SK-N-SH (cell line): ENCODE results near the gene EID3. TPM values are rescaled to one million over a fixed set of nuclear protein-coding genes. Genes with fewer than 3 reads are reported as not detected.

Experiments used
- CTCF ChIA-PET: fragments of 300-600, 350-600 bp; formaldehyde crosslinking; extraction: SDS; loops from one replicate; lab custom pipeline; 2021; lab: Yijun Ruan, JAX
- POLR2A ChIA-PET: fragments of 350-600 bp; sonication (Branson Sonifier 250); formaldehyde crosslinking; extraction: SDS; loops from one replicate; lab custom pipeline; 2020; ENCODE audit warnings: antibody characterized with exemption, inconsistent platforms; lab: Yijun Ruan, JAX
- DNase-seq: peaks from one replicate; pipeline ENCODE4 v3.0.0; 2012
- H2AFZ ChIP-seq: fragments of 200-600 bp; sonication (generic); 2 replicates; pipeline ENCODE4 v1.8.1; 2016; ENCODE audit warnings: antibody characterized with exemption, mild to moderate bottlenecking, low read depth
- H3F3A ChIP-seq: fragments of 200-600 bp; sonication (generic); replicated peaks from 2 replicates; pipeline ENCODE3; 2016; ENCODE audit warnings: antibody characterized with exemption, mild to moderate bottlenecking; ENCODE audit not compliant: insufficient read depth
- H3K27ac ChIP-seq, 2 experiments: fragments of 200-500 bp in 1 of 2; fragments of 200-600 bp in 1 of 2; sonication (Bioruptor generic) in 1 of 2; sonication (generic), shearing (Covaris generic) in 1 of 2; 2 replicates each; pipeline versions ENCODE4 v1.5.1 to v1.6.1; 2014 to 2016; ENCODE audit warnings: low read depth in 2 of 2, inconsistent platforms in 1 of 2, low read length in 1 of 2, mild to moderate bottlenecking in 1 of 2, mixed read lengths in 1 of 2
- H3K27me3 ChIP-seq: fragments of 200-600 bp; sonication (generic), shearing (Covaris generic); 2 replicates; pipeline ENCODE4 v1.6.1; 2016; ENCODE audit warnings: mixed run types; ENCODE audit not compliant: insufficient read depth
- H3K36me3 ChIP-seq, 2 experiments: fragments of 200-500 bp in 1 of 2; fragments of 200-600 bp in 1 of 2; sonication (Bioruptor generic) in 1 of 2; sonication (generic) in 1 of 2; replicated peaks in 1 of 2; 2 replicates each; pipeline versions ENCODE3 to v1.5.1; 2014 to 2016; ENCODE audit warnings: low read length in 1 of 2, mild to moderate bottlenecking in 1 of 2; ENCODE audit not compliant: insufficient read depth in 2 of 2, control insufficient read depth in 1 of 2
- H3K4me1 ChIP-seq, 2 experiments: fragments of 200-500 bp in 1 of 2; fragments of 200-600 bp in 1 of 2; sonication (Bioruptor generic) in 1 of 2; sonication (generic), shearing (Covaris generic) in 1 of 2; 2 replicates each; pipeline versions ENCODE4 v1.5.1 to v1.6.1; 2014 to 2016; ENCODE audit warnings: low read depth in 1 of 2, low read length in 1 of 2, mixed run types in 1 of 2; ENCODE audit not compliant: insufficient read depth in 2 of 2, control insufficient read depth in 1 of 2
- H3K4me2 ChIP-seq: fragments of 200-600 bp; sonication (generic), shearing (Covaris generic); 2 replicates; pipeline ENCODE4 v1.6.1; 2017; ENCODE audit warnings: mixed run types
- H3K4me3 ChIP-seq, 2 experiments: fragments of 200-500 bp in 1 of 2; fragments of 200-600 bp in 1 of 2; sonication (Bioruptor generic) in 1 of 2; sonication (generic), shearing (Covaris generic) in 1 of 2; 2 replicates each; pipeline versions ENCODE4 v1.5.1 to v1.8.1; 2014 to 2016; ENCODE audit warnings: low read depth in 2 of 2, inconsistent platforms in 1 of 2, low read length in 1 of 2, mild to moderate bottlenecking in 1 of 2, mixed read lengths in 1 of 2, moderate library complexity in 1 of 2
- H3K79me2 ChIP-seq: fragments of 200-600 bp; sonication (generic); 2 replicates; pipeline ENCODE4 v1.8.1; 2017; ENCODE audit warnings: mild to moderate bottlenecking; ENCODE audit not compliant: insufficient read depth
- H3K9ac ChIP-seq: fragments of 200-600 bp; sonication (generic); 2 replicates; pipeline ENCODE4 v1.6.1; 2017; ENCODE audit warnings: mixed run types
- H3K9me2 ChIP-seq: fragments of 200-600 bp; sonication (generic); 2 replicates; pipeline ENCODE4 v1.6.1; 2017; ENCODE audit warnings: mixed run types
- H3K9me3 ChIP-seq: fragments of 200-600 bp; sonication (generic); 2 replicates; pipeline ENCODE4 v1.6.1; 2017; ENCODE audit warnings: mixed run types, mild to moderate bottlenecking, moderate library complexity
- H4K20me1 ChIP-seq: fragments of 200-600 bp; sonication (generic); 2 replicates; pipeline ENCODE4 v1.6.1; 2017; ENCODE audit warnings: mild to moderate bottlenecking, mixed run types; ENCODE audit not compliant: insufficient read depth
- CHD2 ChIP-seq: fragments of 150-350 bp; IDR thresholded peaks from 2 replicates; pipeline ENCODE4 v1.6.1; 2018; ENCODE audit warnings: low read length; ENCODE audit not compliant: partially characterized antibody
- ELF1 ChIP-seq: IDR thresholded peaks from 2 replicates; pipeline ENCODE4 v1.4.0; 2012
- EP300 ChIP-seq, 2 experiments: IDR thresholded peaks; 2 replicates each; pipeline versions ENCODE4 v1.4.0 to v1.6.1; 2012; ENCODE audit warnings: borderline replicate concordance in 1 of 2, low read depth in 1 of 2, low read length in 1 of 2
- EZH2phosphoT487 ChIP-seq: fragments of 200-600 bp; sonication (generic); IDR thresholded peaks from 2 replicates; pipeline ENCODE4 v1.6.1; 2017; ENCODE audit warnings: low read depth, mixed run types, mild to moderate bottlenecking, antibody characterized with exemption, moderate library complexity, borderline replicate concordance
- GABPA ChIP-seq: IDR thresholded peaks from 2 replicates; pipeline ENCODE4 v1.4.0; 2012; ENCODE audit warnings: low read depth, mild to moderate bottlenecking
- GATA2 ChIP-seq: sonication (generic); formaldehyde crosslinking; IDR thresholded peaks from 2 replicates; pipeline ENCODE4 v1.5.0; 2020; ENCODE audit warnings: mild to moderate bottlenecking, missing genetic modification reagents
- MEF2A ChIP-seq: IDR thresholded peaks from 2 replicates; pipeline ENCODE4 v1.4.0; 2012; ENCODE audit warnings: low read depth, borderline replicate concordance
- MXI1 ChIP-seq: IDR thresholded peaks from 2 replicates; pipeline ENCODE4 v1.6.1; 2012; ENCODE audit warnings: mild to moderate bottlenecking, low read depth, low read length, improper control_type of control experiment
- NFIC ChIP-seq: IDR thresholded peaks from 2 replicates; pipeline ENCODE4 v1.4.0; 2012; ENCODE audit warnings: borderline replicate concordance
- NRF1 ChIP-seq: IDR thresholded peaks from 2 replicates; pipeline ENCODE4 v1.6.1; 2012; ENCODE audit warnings: low read depth, mild to moderate bottlenecking, low read length
- RCOR1 ChIP-seq: fragments of 150-350 bp; IDR thresholded peaks from 2 replicates; pipeline ENCODE4 v1.6.1; 2017; ENCODE audit warnings: antibody characterized with exemption, low read length
- RFX5 ChIP-seq: IDR thresholded peaks from 2 replicates; pipeline ENCODE4 v1.6.1; 2012; ENCODE audit warnings: mild to moderate bottlenecking, improper control_type of control experiment, low read length
- SIN3A ChIP-seq: IDR thresholded peaks from 2 replicates; pipeline ENCODE4 v1.6.1; 2012; ENCODE audit warnings: low read depth, mild to moderate bottlenecking, low read length, moderate library complexity, borderline replicate concordance
- SMC3 ChIP-seq: IDR thresholded peaks from 2 replicates; pipeline ENCODE4 v1.6.1; 2012; ENCODE audit warnings: low read depth, low read length, improper control_type of control experiment
- TEAD4 ChIP-seq: IDR thresholded peaks from 2 replicates; pipeline ENCODE4 v1.4.0; 2012; ENCODE audit warnings: mild to moderate bottlenecking, borderline replicate concordance; ENCODE audit not compliant: insufficient read depth
- WGBS: methylation state at CpG from one replicate; pipeline ENCODE4 v1.1.6; 2017; ENCODE audit warnings: low lambda C conversion rate; 5-methylcytosine and 5-hydroxymethylcytosine counted together
- polyA plus RNA-seq, 3 experiments: library from polyadenylated mRNA; depleted of rRNA; stranded (reverse); fragments of >200 nt; gene quantifications; 2 replicates each; pipeline ENCODE4 v1.2.3, GENCODE V29; 2012
- TF ChIP-seq, protein P1 (sequence below): IDR thresholded peaks from 2 replicates; pipeline ENCODE4 v1.4.0; 2012; ENCODE audit warnings: low read depth, borderline replicate concordance
- TF ChIP-seq, protein P2 (sequence below): fragments of 150-350 bp; IDR thresholded peaks from 2 replicates; pipeline ENCODE4 v1.6.1; 2016; ENCODE audit warnings: mild to moderate bottlenecking, low read depth, low read length
- TF ChIP-seq, protein P3 (sequence below): fragments of 150-350 bp; IDR thresholded peaks from 2 replicates; pipeline ENCODE4 v1.6.1; 2017; ENCODE audit warnings: antibody characterized with exemption, low read length, low read depth, borderline replicate concordance
- TF ChIP-seq, protein P4 (sequence below): IDR thresholded peaks from 2 replicates; pipeline ENCODE4; 2012

The EID3 gene
- polyA plus RNA-seq, 1 of the 3 experiments (the other 2 are of a cell fraction), result 0.92 TPM

DNA sequence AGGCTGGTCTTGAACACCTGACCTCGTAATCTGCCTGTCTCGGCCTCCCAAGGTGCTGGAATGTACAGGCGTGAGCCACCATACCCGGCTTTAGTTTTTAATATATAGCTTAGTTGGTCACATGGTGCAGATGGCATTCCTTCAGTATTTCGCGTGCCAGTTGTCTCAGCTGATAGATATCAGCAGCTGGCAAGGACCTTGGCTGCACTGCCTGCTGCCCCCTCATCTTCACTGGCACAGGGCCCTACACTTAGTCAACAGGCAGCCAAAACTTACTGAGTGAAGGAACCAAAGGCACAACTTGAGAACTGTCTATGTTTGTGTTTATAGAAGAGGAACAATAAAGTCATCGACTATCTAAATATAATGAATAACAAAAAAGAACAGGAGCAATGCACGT lies 31.0 kb downstream of the EID3 start:
- TF ChIP-seq ELF1 (no peak), NFIC (peak; percentile 38)
- TF ChIP-seq, all 33 proteins: peak for 1
- Histone ChIP-seq H3K4me3 (no peak overlapping the region), H3K9me2 (no peaks in the 10 kb centered on the region), H3K9me3 (no peaks in the 10 kb centered on the region), H3K79me2 (peaks cover 7% of the 10 kb centered on the region; the same call in 1 of the 2 replicates), H3K4me1 (no peaks in the 10 kb centered on the region), H3K36me3 (peaks cover 72 to 73% of the 10 kb centered on the region in 2 experiments), H3K9ac (no peak overlapping the region), H2AFZ (no peak overlapping the region), H3F3A (peaks cover 9% of the 10 kb centered on the region), H3K27ac (no peak overlapping the region), H3K27me3 (no peaks in the 10 kb centered on the region), H3K4me2 (no peak overlapping the region), H4K20me1 (no peaks in the 10 kb centered on the region)
- no peak for DNase-seq
- POLR2A ChIA-PET, result interaction anchor here (0.6 kb wide), 1 partner anchor 10 kb away, joined by 4 read pairs; no protein-coding TSS in a partner anchor
- 82% methylated on average over 8 of the region's 8 CpGs for WGBS
- CTCF ChIA-PET, result no interaction called here

DNA sequence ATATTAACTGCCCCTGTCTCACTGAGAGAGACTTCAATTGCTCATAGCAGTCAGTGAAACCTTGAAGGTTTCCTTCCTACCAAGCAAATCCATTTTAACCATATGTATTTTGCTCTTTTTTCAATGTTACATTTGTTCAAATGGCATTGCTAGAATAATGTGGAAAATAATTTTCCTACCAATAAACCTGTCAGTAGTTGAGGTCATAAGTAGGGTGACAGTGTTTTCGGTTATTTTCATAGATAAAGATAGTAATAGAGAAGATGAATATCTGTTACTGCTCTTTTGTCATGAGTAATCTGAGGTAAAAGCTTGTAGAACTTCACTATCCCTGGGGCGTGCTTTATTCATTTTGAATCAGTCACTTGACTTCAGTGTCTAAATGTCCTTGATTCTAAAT lies 32.6 kb downstream of the EID3 start:
- CTCF ChIA-PET, result interaction anchor here (0.5 to 1.0 kb wide), 2 partner anchors 46 to 718 kb away, joined by 3 to 4 read pairs; no protein-coding TSS in a partner anchor
- no peak overlapping the region for H3K4me2 ChIP-seq
- H3K9me3 ChIP-seq, result no peaks in the 10 kb centered on the region
- no peak overlapping the region for H2AFZ ChIP-seq
- no peaks in the 10 kb centered on the region for H4K20me1 ChIP-seq
- H3K9me2 ChIP-seq, result no peaks in the 10 kb centered on the region
- no peaks in the 10 kb centered on the region for H3K27me3 ChIP-seq
- 89% methylated on average over 2 of the region's 2 CpGs for WGBS
- H3K79me2 ChIP-seq, result peaks cover 9% of the 10 kb centered on the region; the same call in 1 of the 2 replicates
- POLR2A ChIA-PET, result no interaction called here
- H3K36me3 ChIP-seq, result peaks cover 79 to 86% of the 10 kb centered on the region in 2 experiments
- H3F3A ChIP-seq, result peaks cover 8% of the 10 kb centered on the region
- H3K9ac ChIP-seq, result no peak overlapping the region
- no peak overlapping the region for H3K27ac ChIP-seq
- no peak for DNase-seq
- peaks cover 0 to 4% of the 10 kb centered on the region in 2 experiments; a peak in 1 of 4 replicates for H3K4me1 ChIP-seq
- TF ChIP-seq SMC3, result no peak
- TF ChIP-seq EZH2phosphoT487, result no peak
- no peak for TF ChIP-seq RCOR1
- TF ChIP-seq ELF1, result no peak
- TF ChIP-seq, protein P1, sequence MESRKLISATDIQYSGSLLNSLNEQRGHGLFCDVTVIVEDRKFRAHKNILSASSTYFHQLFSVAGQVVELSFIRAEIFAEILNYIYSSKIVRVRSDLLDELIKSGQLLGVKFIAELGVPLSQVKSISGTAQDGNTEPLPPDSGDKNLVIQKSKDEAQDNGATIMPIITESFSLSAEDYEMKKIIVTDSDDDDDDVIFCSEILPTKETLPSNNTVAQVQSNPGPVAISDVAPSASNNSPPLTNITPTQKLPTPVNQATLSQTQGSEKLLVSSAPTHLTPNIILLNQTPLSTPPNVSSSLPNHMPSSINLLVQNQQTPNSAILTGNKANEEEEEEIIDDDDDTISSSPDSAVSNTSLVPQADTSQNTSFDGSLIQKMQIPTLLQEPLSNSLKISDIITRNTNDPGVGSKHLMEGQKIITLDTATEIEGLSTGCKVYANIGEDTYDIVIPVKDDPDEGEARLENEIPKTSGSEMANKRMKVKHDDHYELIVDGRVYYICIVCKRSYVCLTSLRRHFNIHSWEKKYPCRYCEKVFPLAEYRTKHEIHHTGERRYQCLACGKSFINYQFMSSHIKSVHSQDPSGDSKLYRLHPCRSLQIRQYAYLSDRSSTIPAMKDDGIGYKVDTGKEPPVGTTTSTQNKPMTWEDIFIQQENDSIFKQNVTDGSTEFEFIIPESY, result no peak
- TF ChIP-seq, protein P2, sequence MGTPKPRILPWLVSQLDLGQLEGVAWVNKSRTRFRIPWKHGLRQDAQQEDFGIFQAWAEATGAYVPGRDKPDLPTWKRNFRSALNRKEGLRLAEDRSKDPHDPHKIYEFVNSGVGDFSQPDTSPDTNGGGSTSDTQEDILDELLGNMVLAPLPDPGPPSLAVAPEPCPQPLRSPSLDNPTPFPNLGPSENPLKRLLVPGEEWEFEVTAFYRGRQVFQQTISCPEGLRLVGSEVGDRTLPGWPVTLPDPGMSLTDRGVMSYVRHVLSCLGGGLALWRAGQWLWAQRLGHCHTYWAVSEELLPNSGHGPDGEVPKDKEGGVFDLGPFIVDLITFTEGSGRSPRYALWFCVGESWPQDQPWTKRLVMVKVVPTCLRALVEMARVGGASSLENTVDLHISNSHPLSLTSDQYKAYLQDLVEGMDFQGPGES, result no peak
- no peak for TF ChIP-seq GATA2 (CRISPR knock-in tag)
- TF ChIP-seq, protein P3, sequence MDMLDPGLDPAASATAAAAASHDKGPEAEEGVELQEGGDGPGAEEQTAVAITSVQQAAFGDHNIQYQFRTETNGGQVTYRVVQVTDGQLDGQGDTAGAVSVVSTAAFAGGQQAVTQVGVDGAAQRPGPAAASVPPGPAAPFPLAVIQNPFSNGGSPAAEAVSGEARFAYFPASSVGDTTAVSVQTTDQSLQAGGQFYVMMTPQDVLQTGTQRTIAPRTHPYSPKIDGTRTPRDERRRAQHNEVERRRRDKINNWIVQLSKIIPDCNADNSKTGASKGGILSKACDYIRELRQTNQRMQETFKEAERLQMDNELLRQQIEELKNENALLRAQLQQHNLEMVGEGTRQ, result no peak
- TF ChIP-seq GABPA, result no peak
- TF ChIP-seq NRF1, result no peak
- no peak for TF ChIP-seq MXI1
- no peak for TF ChIP-seq CHD2
- TF ChIP-seq SIN3A, result no peak
- TF ChIP-seq, protein P4, sequence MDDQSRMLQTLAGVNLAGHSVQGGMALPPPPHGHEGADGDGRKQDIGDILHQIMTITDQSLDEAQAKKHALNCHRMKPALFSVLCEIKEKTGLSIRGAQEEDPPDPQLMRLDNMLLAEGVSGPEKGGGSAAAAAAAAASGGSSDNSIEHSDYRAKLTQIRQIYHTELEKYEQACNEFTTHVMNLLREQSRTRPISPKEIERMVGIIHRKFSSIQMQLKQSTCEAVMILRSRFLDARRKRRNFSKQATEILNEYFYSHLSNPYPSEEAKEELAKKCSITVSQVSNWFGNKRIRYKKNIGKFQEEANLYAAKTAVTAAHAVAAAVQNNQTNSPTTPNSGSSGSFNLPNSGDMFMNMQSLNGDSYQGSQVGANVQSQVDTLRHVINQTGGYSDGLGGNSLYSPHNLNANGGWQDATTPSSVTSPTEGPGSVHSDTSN, result no peak
- TF ChIP-seq EP300 (IDR thresholded peaks at IDR 0.05; ENCODE audit: borderline replicate concordance in 1 of 2, low read depth in 1 of 2, low read length in 1 of 2), result no peak
- no peak for TF ChIP-seq MEF2A
- TF ChIP-seq TEAD4, result no peak
- no peak for TF ChIP-seq RFX5
- H3K4me3 ChIP-seq, result no peak overlapping the region
